Activated naive CD8-positive, alpha-beta T cell treated with anti-CD3 and anti-CD28 coated beads, Interleukin-2, amount 10 ng/mL, durations not matched to agents 7 days and 5 days (primary cell): ENCODE results near the gene PDE4C. TPM values are rescaled to one million over a fixed set of nuclear protein-coding genes. Genes with fewer than 3 reads are reported as not detected.

Experiments used
- ATAC-seq: fragments of 150-1000 bp; cut with Tn5 transposase; one replicate; pipeline ENCODE4 v1.10.0; 2021; ENCODE audit warnings: low read depth, moderate library complexity
- POLR2A ChIA-PET: fragments of 350-600 bp; sonication (Branson Sonifier 250); formaldehyde crosslinking; loops from one replicate; lab custom pipeline; 2021; ENCODE audit warnings: antibody characterized with exemption; lab: Charles Lee
- DNase-seq: peaks from one replicate; pipeline ENCODE4 v3.0.0; 2021
- H3K27ac Mint-ChIP-seq: one replicate; pipeline ENCODE4 v1.8.0; 2022; ENCODE audit warnings: mild to moderate bottlenecking, mixed read lengths
- H3K27me3 Mint-ChIP-seq: one replicate; pipeline ENCODE4 v1.8.0; 2022; ENCODE audit warnings: mild to moderate bottlenecking, moderate library complexity, mixed read lengths
- H3K36me3 Mint-ChIP-seq: one replicate; pipeline ENCODE4 v1.8.0; 2021; ENCODE audit warnings: mild to moderate bottlenecking, mixed read lengths
- H3K4me1 Mint-ChIP-seq: one replicate; pipeline ENCODE4 v1.8.0; 2021; ENCODE audit warnings: mixed read lengths
- H3K4me3 Mint-ChIP-seq: one replicate; pipeline ENCODE4 v1.8.0; 2022; ENCODE audit warnings: mild to moderate bottlenecking, moderate library complexity, mixed read lengths
- H3K9me3 Mint-ChIP-seq: one replicate; pipeline ENCODE4 v1.8.0; 2021; ENCODE audit warnings: mixed read lengths
- total RNA-seq, 2 experiments: library from RNA; stranded (reverse); gene quantifications; one replicate each; pipeline ENCODE4 v1.2.3, GENCODE V29; 2021

Gene PDE4C
- total RNA-seq, 2 experiments from 2014 or later: 0.65 TPM; not detected in 1

DNA sequence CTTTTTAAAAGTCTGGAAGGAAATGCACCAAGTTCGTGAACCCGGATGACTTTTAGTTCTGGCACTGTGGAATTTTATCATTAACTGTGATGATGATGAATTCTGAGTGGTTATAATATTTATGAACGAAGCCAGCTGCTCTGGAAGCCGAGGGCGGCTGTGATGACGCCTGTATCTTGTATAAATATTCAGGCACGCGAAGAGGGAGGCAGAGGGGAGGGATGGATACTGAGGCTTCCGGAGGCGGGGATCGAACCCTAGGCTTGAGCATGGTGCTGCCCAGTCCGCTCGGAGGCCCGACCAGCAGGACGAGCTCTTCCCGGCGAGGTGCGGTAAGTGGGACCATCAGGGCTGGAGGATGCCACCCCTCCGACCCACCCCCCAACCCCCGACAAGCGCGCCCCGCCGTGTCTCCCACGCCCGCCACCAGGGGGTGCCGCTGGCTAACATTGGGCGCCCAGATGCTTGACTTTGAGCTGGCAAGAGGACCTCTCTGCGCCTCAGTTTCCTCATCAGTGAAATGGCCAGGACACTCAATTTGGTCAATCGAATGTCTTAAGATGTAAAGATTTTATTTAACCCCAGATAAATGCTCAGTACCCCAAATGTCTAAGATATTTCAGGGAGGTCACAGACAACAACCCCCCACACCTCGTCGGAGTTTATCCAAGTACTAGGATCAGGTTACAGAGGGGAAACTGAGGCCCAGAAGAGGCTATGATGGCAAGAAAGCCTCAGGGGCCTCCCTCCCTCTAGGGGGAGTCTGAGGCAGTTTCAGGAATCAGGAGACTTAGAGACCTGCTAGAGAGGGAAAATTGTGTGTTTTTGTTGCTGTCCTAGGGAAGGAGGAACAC is 17.9 kb downstream of the PDE4C start:
- H3K27ac Mint-ChIP-seq: no peak overlapping the region
- POLR2A ChIA-PET: interaction anchor here (0.5 to 1.0 kb wide), 4 partner anchors 44 to 349 kb away, joined by 3 to 7 read pairs (median 4); partner anchors contain the start of gene JUND
- DNase-seq (peak; percentile 75), ATAC-seq (no peak)
- peaks cover 13% of the 10 kb centered on the region for H3K27me3 Mint-ChIP-seq
- H3K36me3 Mint-ChIP-seq: no peaks in the 10 kb centered on the region
- no peaks in the 10 kb centered on the region for H3K9me3 Mint-ChIP-seq
- no peak overlapping the region for H3K4me3 Mint-ChIP-seq
- peaks cover 4% of the 10 kb centered on the region for H3K4me1 Mint-ChIP-seq

DNA sequence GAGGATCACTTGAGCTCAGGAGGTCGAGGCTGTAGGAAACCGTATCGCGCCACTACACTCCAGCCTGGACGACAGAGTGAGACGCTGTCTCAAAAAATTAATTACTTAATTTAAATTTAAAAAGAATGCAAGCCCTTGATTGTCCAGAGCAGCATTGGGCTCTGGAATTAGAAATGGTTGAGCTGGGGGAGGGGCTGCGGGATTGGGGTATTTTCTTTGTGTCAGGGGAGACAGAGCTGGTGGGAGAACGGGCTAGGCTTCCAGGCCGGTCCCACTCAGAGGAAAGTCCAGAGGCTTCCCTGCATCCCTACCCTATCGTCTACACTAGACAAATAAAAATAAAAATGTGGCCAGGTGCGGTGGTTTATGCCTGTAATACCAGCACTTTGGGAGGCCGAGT is 20.2 kb downstream of the PDE4C start:
- POLR2A ChIA-PET: interaction anchor here (4.0 kb wide), 1 partner anchor 74 kb away, joined by 42 read pairs; the partner anchor contains the start of gene JUND
- H3K4me3 Mint-ChIP-seq: no peak overlapping the region
- H3K27me3 Mint-ChIP-seq: peaks cover 13% of the 10 kb centered on the region

DNA sequence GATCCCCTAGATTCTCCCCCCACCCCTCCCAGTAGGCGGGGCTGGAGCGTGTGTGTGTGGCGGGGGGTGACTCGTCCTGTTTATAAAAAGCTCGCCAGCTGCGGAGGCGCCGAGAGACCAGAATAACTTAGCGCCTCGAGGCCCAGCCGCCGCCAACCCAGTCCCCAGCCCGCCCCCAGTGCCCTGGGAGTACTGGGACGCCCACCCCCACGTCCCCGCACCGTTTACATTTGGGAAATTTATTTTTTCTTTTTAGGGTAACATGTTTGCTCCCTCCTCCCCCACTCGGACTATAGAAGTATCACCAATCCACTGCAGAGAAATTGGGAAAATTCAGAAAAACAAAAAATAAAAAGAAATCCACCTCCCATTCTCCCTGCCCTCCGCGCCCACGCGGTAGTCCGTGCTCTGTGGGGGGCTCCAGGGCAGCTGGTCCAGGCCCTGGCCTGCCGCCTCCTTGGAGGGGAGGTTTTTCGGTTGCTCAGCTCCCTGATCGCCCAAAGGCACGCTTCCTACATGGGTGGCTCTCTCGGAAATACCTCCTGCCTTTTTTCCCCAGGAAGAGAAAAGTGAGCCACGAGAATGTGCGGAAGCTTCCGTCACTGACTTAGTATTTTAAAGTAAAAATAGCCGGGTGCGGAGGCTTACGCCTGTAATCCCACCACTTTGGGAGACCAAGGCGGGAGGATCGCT is 20.9 kb downstream of the PDE4C start:
- Mint-ChIP-seq H3K4me1 (peaks cover 11% of the 10 kb centered on the region), H3K4me3 (peak overlapping the region; percentile 78), H3K9me3 (no peaks in the 10 kb centered on the region), H3K36me3 (peaks cover 10% of the 10 kb centered on the region), H3K27ac (peak overlapping the region; percentile 90), H3K27me3 (peaks cover 12% of the 10 kb centered on the region)
- POLR2A ChIA-PET: interaction anchor here (0.6 to 4.0 kb wide), 10 partner anchors 11 to 988 kb away, joined by 3 to 42 read pairs (median 5); partner anchors contain the start of genes JUND, MPV17L2 and PIK3R2
- no peak for ATAC-seq
- no peak for DNase-seq

More for the DNA sequence above, 20.2 kb downstream of the PDE4C start:
- Mint-ChIP-seq H3K4me1 (peaks cover 11% of the 10 kb centered on the region), H3K27ac (no peak overlapping the region), H3K9me3 (no peaks in the 10 kb centered on the region), H3K36me3 (peaks cover 10% of the 10 kb centered on the region)
- ATAC-seq (no peak), DNase-seq (no peak)

DNA sequence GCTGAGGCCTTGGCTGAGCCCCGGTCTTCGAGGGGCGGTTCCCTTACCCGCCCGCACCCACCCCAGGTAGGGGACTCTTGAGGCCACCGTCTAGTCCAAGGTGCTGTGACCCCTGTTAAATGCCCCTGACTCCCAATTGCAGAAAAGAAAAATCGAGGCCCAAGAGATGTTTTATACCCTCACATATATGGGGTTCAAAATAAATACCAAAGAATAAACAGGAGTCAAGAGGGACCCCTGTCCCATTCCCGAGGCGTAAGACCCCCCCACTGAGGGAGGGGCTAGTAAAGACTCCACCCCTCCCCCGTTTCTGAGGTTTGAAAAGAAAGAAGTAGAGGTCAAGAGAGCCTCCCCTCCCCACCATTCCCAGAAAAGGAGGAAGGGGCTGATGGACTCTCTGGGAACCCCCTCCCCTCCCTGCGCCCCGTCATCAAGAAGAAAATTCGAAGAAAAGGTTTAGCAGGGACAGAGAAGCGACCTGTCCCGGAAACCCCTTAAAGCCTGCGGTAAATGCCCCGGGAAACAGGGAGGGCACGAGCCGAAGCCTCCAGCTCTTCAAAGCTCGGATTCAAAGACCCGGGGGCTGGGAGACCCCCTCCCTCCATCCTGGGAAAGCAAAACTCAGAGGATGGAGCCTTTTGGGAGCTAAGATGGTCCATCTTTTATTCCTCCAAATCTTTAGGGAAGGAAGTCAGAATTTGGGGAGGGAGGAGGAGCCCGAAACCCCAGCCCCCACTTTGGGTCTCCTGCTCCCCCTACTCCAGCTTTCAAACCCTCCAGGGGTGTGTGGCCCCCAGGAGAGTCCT is 21.6 kb downstream of the PDE4C start:
- H3K4me3 Mint-ChIP-seq: peak overlapping the region; percentile 78
- H3K27ac Mint-ChIP-seq: peak overlapping the region; percentile 90
- peaks cover 10% of the 10 kb centered on the region for H3K27me3 Mint-ChIP-seq
- ATAC-seq (peak; percentile 7), DNase-seq (peak; percentile 68)
- POLR2A ChIA-PET: interaction anchor here (0.6 to 4.0 kb wide), 16 partner anchors 10 to 988 kb away, joined by 3 to 42 read pairs (median 4); partner anchors contain the start of genes JUND, LSM4, MPV17L2 and PIK3R2
- peaks cover 12% of the 10 kb centered on the region for H3K36me3 Mint-ChIP-seq
- H3K9me3 Mint-ChIP-seq: no peaks in the 10 kb centered on the region
- H3K4me1 Mint-ChIP-seq: peaks cover 11% of the 10 kb centered on the region

DNA sequence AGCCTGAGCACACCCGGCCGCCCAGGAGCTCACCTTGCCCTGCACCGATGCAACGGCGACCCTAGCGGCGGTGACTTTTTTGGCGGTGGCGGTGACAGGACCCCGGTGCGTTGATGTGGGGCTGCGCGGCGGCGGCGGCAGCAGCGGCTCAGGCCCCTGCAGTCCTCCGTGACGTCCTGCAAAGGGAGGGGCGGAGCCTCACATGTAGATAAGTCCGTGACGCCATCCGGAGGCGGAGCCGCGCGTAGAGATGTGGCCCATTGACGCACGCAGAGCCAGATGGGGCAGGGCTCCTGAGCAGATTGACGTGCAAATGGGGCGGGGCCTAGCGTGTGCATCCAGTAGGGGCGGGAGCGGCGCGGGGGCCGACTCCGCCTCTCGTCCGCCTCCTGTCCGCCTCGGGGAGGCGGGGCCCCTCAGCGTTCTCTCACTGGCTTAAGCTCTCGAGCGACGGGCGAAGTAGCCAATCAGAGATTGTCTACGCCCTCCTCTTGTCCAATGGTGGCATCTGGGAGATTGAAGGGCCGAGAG is 22.3 kb downstream of the PDE4C start, which contains the start of gene RAB3A:
Gene RAB3A, minus strand, starts transcription at position 180 of the 531 bp plus-strand sequence. CDS start 1,302 bp downstream, outside the sequence.
- POLR2A ChIA-PET: interaction anchor here (0.6 to 4.0 kb wide), 12 partner anchors 9 to 225 kb away, joined by 3 to 42 read pairs (median 5); partner anchors contain the start of genes IL12RB1, JUND, LSM4 and MPV17L2
- Mint-ChIP-seq H3K27me3 (peaks cover 10% of the 10 kb centered on the region), H3K9me3 (no peaks in the 10 kb centered on the region), H3K36me3 (peaks cover 12% of the 10 kb centered on the region), H3K4me1 (peaks cover 11% of the 10 kb centered on the region), H3K27ac (peak within 1 kb of the TSS; percentile 93), H3K4me3 (peak within 1 kb of the TSS; percentile 93)
- peak; percentile 98 for DNase-seq
- peak; percentile 92 for ATAC-seq

DNA sequence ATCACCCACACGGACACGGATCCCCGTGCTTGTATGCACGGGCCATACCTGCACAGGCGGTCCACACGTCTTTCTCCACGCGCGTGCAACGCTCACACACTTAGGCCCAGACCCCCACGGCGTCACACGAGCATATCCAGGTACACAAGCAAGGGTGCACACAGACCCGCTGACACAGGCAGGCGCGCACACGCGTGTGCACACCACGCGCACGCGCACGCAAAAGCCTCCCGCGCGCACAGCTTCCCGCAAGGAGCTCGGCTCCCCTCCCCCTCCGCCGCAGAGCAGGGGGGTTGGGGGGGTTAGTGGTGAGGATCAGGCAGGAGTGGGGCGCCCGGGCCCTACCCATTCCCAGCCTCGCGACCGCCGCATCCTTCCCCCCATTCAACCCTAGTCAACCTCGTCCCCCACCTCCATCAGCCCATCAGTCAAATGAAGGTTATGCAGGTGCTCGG is 22.8 kb downstream of the PDE4C start:
- H3K9me3 Mint-ChIP-seq: no peaks in the 10 kb centered on the region
- H3K27ac Mint-ChIP-seq: peak overlapping the region; percentile 93
- ATAC-seq (no peak), DNase-seq (no peak)
- H3K27me3 Mint-ChIP-seq: peaks cover 6% of the 10 kb centered on the region
- peak overlapping the region; percentile 93 for H3K4me3 Mint-ChIP-seq
- peaks cover 12% of the 10 kb centered on the region for H3K36me3 Mint-ChIP-seq
- H3K4me1 Mint-ChIP-seq: peaks cover 11% of the 10 kb centered on the region
- POLR2A ChIA-PET: interaction anchor here (0.6 to 4.0 kb wide), 12 partner anchors 9 to 225 kb away, joined by 3 to 42 read pairs (median 5); partner anchors contain the start of genes IL12RB1, JUND, LSM4 and MPV17L2

DNA sequence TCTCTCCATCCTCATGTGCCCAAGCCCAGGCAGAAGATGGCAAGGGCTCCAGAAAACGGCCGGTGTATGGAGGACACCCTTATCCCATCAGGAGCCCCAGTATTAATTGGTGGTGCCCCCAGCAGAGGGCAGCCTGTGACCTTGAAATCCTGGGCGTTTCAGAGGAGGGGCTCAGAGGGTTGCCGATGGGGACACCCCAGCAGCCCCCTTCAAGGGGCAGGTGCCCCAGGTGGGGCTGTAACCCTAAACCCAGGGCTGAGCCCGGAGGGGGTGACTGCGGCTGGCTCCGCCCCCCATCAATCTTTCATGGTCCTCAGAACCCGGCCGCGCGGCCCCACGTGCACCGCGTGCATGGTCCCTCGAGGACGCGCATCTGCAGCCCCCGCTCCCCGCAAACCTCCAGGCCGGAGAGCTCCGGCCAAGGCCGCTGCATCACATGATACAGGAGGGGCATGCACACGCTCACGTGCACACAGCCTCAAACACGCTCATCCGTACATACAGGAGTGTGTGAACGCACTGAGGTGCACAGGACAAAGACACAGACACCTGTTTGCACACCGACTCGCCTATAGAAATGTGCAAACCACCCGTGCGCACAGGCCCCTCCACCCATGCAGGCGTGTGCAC is 23.3 kb downstream of the PDE4C start:
- H3K4me1 Mint-ChIP-seq: peaks cover 11% of the 10 kb centered on the region
- no peak for ATAC-seq
- H3K9me3 Mint-ChIP-seq: no peaks in the 10 kb centered on the region
- H3K4me3 Mint-ChIP-seq: peak overlapping the region; percentile 93
- DNase-seq: peak; percentile 62
- peak overlapping the region; percentile 93 for H3K27ac Mint-ChIP-seq
- H3K36me3 Mint-ChIP-seq: peaks cover 12% of the 10 kb centered on the region
- POLR2A ChIA-PET: interaction anchor here (1.1 to 4.0 kb wide), 8 partner anchors 8 to 141 kb away, joined by 3 to 42 read pairs (median 9); partner anchors contain the start of genes IL12RB1, JUND, LSM4 and MPV17L2
- H3K27me3 Mint-ChIP-seq: peaks cover 5% of the 10 kb centered on the region

DNA sequence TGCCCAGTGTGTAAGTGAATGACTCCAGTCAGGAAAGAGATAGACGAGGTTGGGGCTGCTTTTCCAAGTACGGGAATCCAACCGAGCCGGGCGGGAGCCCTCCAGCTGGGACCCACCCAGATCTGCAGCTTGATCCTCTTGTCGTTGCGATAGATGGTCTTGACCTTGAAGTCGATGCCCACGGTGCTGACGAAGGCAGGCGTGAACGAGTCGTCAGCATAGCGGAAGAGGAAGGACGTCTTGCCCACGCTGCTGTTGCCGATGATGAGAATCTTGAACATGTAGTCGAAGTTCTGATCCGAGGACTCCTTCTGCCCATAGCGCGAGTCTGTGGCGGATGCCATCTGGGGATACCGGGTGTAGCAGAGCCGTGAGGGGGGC is 23.9 kb downstream of the PDE4C start:
- Mint-ChIP-seq H3K27me3 (peaks cover 5% of the 10 kb centered on the region), H3K36me3 (peaks cover 12% of the 10 kb centered on the region), H3K4me1 (peaks cover 11% of the 10 kb centered on the region), H3K27ac (peak overlapping the region; percentile 51), H3K9me3 (no peaks in the 10 kb centered on the region), H3K4me3 (peak overlapping the region; percentile 93)
- DNase-seq: no peak
- POLR2A ChIA-PET: interaction anchor here (2.4 to 4.0 kb wide), 2 partner anchors 78 to 120 kb away, joined by 12 to 42 read pairs; partner anchors contain the start of genes JUND and LSM4
- ATAC-seq: no peak

DNA sequence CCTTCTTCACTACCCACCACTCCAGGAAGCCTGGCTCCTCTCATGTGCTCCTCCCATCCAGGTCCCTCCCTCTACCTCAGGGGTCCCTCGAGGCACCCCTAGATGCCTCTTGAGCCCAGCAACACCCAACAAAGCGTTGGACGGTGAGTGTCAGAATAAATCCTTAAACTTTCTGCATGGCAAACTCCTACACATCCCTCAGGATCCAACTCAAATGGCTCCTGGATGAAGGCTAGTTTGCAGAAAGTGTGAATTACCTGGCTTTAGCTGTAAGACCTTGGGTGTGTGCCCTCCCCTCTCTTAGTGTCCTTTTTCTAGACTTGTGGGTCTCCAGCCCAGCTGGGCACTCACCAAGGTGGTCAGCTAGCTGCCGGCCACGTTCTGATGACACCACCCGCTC is 27.9 kb downstream of the PDE4C start:
- Mint-ChIP-seq H3K9me3 (no peaks in the 10 kb centered on the region), H3K4me1 (peaks cover 17% of the 10 kb centered on the region), H3K27me3 (no peaks in the 10 kb centered on the region), H3K27ac (no peak overlapping the region), H3K4me3 (no peak overlapping the region), H3K36me3 (peaks cover 16% of the 10 kb centered on the region)
- DNase-seq (no peak), ATAC-seq (no peak)
- POLR2A ChIA-PET: no interaction called here

DNA sequence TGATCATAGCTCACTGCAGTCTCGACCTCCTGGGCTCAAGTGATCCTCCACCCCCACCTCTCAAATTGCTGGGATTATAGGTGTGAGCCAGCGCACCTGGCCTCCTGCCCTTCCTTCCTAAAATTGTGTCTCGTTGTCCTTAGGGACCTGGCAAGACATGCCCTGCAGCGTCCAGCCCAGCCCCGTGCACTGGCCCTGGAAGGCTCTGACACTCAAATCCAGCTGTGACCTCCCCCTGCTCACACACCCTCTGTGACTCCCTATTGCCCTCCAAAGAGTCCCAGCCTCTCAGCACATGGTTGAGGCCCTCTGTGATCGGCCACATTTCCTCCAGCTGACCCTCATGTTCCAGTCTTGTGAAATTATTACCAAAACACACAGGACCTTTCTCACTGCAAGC is 28.3 kb downstream of the PDE4C start:
- H3K9me3 Mint-ChIP-seq: no peaks in the 10 kb centered on the region

DNA sequence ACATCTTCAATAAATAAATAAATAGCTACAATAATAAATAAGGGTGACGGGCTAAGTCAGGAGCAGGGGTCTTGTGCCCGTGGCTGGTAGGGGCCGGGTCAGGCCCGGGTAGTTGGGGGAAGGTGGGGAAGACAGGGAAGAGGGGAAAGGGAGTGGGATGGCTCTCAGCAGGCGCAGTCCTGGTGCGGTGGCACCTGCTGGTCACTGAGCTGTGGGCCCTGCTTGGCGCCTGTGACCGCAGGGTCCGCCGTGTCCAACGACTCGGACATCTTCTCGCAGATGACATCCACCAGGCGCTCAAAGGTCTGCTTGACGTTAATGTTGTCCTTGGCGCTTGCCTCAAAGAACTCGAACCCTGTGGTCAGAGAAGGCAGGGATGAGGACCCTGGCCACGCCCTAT is 28.9 kb downstream of the PDE4C start:
- no peak for ATAC-seq
- H3K4me1 Mint-ChIP-seq: peaks cover 12% of the 10 kb centered on the region
- no peak for DNase-seq
- H3K4me3 Mint-ChIP-seq: no peak overlapping the region
- H3K27me3 Mint-ChIP-seq: no peaks in the 10 kb centered on the region
- no peak overlapping the region for H3K27ac Mint-ChIP-seq
- H3K36me3 Mint-ChIP-seq: peaks cover 14% of the 10 kb centered on the region
- H3K9me3 Mint-ChIP-seq: no peaks in the 10 kb centered on the region
- POLR2A ChIA-PET: no interaction called here

More for the DNA sequence above, 28.3 kb downstream of the PDE4C start:
- POLR2A ChIA-PET: no interaction called here
- Mint-ChIP-seq H3K4me3 (no peak overlapping the region), H3K27me3 (no peaks in the 10 kb centered on the region), H3K27ac (no peak overlapping the region), H3K4me1 (peaks cover 13% of the 10 kb centered on the region), H3K36me3 (peaks cover 16% of the 10 kb centered on the region)
- DNase-seq (no peak), ATAC-seq (no peak)

DNA sequence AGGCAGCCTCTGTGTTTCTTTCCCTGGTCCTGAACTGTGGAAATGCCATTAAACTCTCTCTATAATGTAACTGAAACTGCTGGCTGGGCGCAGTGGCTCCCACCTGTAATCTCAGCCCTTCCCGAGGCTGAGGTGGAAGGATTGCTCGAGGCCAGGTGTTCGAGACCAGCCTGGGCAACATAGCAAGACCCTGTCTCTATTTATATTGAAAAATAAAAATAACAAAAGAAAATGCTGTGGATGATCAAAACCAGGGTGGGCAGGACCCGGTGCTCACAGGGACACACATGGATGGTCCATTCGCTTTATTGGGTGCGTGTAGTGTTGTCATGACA is 29.8 kb downstream of the PDE4C start:
- POLR2A ChIA-PET: no interaction called here
- Mint-ChIP-seq H3K36me3 (peaks cover 7% of the 10 kb centered on the region), H3K9me3 (no peaks in the 10 kb centered on the region), H3K4me1 (peaks cover 16% of the 10 kb centered on the region), H3K27ac (no peak overlapping the region), H3K4me3 (peak overlapping the region; percentile 10), H3K27me3 (no peaks in the 10 kb centered on the region)
- ATAC-seq (no peak), DNase-seq (no peak)
